Mesenchymal stem cell (in vitro differentiated cells and primary cell): Measurements from ENCODE around the gene DPM2.

Experiments used
- DNase-seq: peaks from one replicate; pipeline ENCODE4 v3.0.0-alpha.2; 2013
- H2AFZ ChIP-seq: one replicate; pipeline ENCODE4 v1.6.1; 2013; ENCODE audit warnings: low read depth, mild to moderate bottlenecking, control low read depth, inconsistent platforms, low read length, moderate library complexity
- H2AK5ac ChIP-seq: 2 replicates; pipeline ENCODE4 v1.6.1; 2013; ENCODE audit warnings: low read length, moderate library complexity, mild to moderate bottlenecking, inconsistent platforms; ENCODE audit not compliant: severe bottlenecking
- H2BK120ac ChIP-seq: one replicate; pipeline ENCODE4 v1.6.1; 2013; ENCODE audit warnings: low read depth, mild to moderate bottlenecking, inconsistent platforms, low read length, moderate library complexity
- H2BK12ac ChIP-seq, 2 experiments: one replicate each; pipeline ENCODE4 v1.6.1; 2013; ENCODE audit warnings: inconsistent platforms in 2 of 2, low read length in 2 of 2, mild to moderate bottlenecking in 2 of 2, moderate library complexity in 2 of 2, control low read depth in 1 of 2
- H2BK15ac ChIP-seq: one replicate; pipeline ENCODE4 v1.6.1; 2013; ENCODE audit warnings: mild to moderate bottlenecking, low read depth, inconsistent platforms; ENCODE audit not compliant: poor library complexity, severe bottlenecking
- H2BK5ac ChIP-seq: 2 replicates; pipeline ENCODE4 v1.6.1; 2013; ENCODE audit warnings: low read depth, mild to moderate bottlenecking, low read length, control low read depth, inconsistent platforms; ENCODE audit not compliant: poor library complexity, severe bottlenecking
- H3K14ac ChIP-seq, 2 experiments: one replicate each; pipeline ENCODE4 v1.6.1; 2013; ENCODE audit warnings: inconsistent platforms in 2 of 2, low read length in 2 of 2, control low read depth in 1 of 2, mild to moderate bottlenecking in 1 of 2, moderate library complexity in 1 of 2
- H3K18ac ChIP-seq, 2 experiments: one replicate each; pipeline ENCODE4 v1.6.1; 2013; ENCODE audit warnings: inconsistent platforms in 2 of 2, low read length in 2 of 2, control low read depth in 1 of 2, low read depth in 1 of 2, mild to moderate bottlenecking in 1 of 2
- H3K23ac ChIP-seq, 2 experiments: one replicate each; pipeline ENCODE4 v1.6.1; 2013; ENCODE audit warnings: inconsistent platforms in 2 of 2, low read length in 2 of 2, mild to moderate bottlenecking in 2 of 2, moderate library complexity in 2 of 2, control low read depth in 1 of 2
- H3K27ac ChIP-seq: 2 replicates; pipeline ENCODE4 v1.5.1; 2013; ENCODE audit warnings: mild to moderate bottlenecking, moderate library complexity, low read length, control low read depth, inconsistent platforms; ENCODE audit not compliant: poor library complexity, severe bottlenecking
- H3K27me3 ChIP-seq, 2 experiments: 2 replicates each; pipeline versions ENCODE4 v1.6.1 to v1.7.0; 2013; ENCODE audit warnings: low read length in 2 of 2, mild to moderate bottlenecking in 2 of 2, moderate library complexity in 2 of 2, control low read depth in 1 of 2, inconsistent platforms in 1 of 2; ENCODE audit not compliant: control insufficient read depth in 1 of 2, insufficient read depth in 1 of 2
- H3K36me3 ChIP-seq, 2 experiments: 2 replicates each; pipeline versions ENCODE4 v1.6.1 to v1.7.0; 2013; ENCODE audit warnings: low read length in 2 of 2, control low read depth in 1 of 2, inconsistent platforms in 1 of 2, low read depth in 1 of 2, mild to moderate bottlenecking in 1 of 2; ENCODE audit not compliant: insufficient read depth in 2 of 2, control insufficient read depth in 1 of 2
- H3K4ac ChIP-seq, 2 experiments: one replicate each; pipeline ENCODE4 v1.6.1; 2013; ENCODE audit warnings: inconsistent platforms in 2 of 2, low read length in 2 of 2, mild to moderate bottlenecking in 2 of 2, moderate library complexity in 2 of 2, control low read depth in 1 of 2, low read depth in 1 of 2
- H3K4me1 ChIP-seq: 2 replicates; pipeline ENCODE4 v1.6.1; 2013; ENCODE audit warnings: low read depth, low read length, control low read depth; ENCODE audit not compliant: control insufficient read depth, insufficient read depth
- H3K4me2 ChIP-seq: 2 replicates; pipeline ENCODE4 v1.6.1; 2013; ENCODE audit warnings: low read length, mild to moderate bottlenecking, inconsistent platforms; ENCODE audit not compliant: poor library complexity, severe bottlenecking
- H3K4me3 ChIP-seq, 2 experiments: 2 replicates each; pipeline versions ENCODE4 v1.5.1 to v1.7.0; 2013; ENCODE audit warnings: low read length in 2 of 2, mild to moderate bottlenecking in 2 of 2, control low read depth in 1 of 2, low read depth in 1 of 2; ENCODE audit not compliant: insufficient read depth in 1 of 2
- H3K79me1 ChIP-seq: replicated peaks from 2 replicates; pipeline ENCODE4 v1.6.1; 2013; ENCODE audit warnings: mild to moderate bottlenecking, control low read depth, low read length, inconsistent platforms; ENCODE audit not compliant: poor library complexity, severe bottlenecking
- H3K9ac ChIP-seq: 2 replicates; pipeline ENCODE4 v1.7.0; 2013; ENCODE audit warnings: mild to moderate bottlenecking, low read length, moderate library complexity
- H3K9me3 ChIP-seq: 2 replicates; pipeline ENCODE4 v1.7.0; 2013; ENCODE audit warnings: mild to moderate bottlenecking, low read length; ENCODE audit not compliant: control insufficient read depth
- H4K8ac ChIP-seq: one replicate; pipeline ENCODE4 v1.6.1; 2013; ENCODE audit warnings: inconsistent platforms, mild to moderate bottlenecking, low read length, moderate library complexity
- H4K91ac ChIP-seq: one replicate; pipeline ENCODE4 v1.6.1; 2013; ENCODE audit warnings: mild to moderate bottlenecking, low read length, inconsistent platforms
- WGBS: methylation state at CpG from one replicate; pipeline ENCODE4 v1.1.7; 2013; ENCODE audit warnings: mixed read lengths; 5-methylcytosine and 5-hydroxymethylcytosine counted together

DPM2 gene

GRCh38 chr9:127912296-127912695, 25.4 kb downstream of the DPM2 start:
- Histone ChIP-seq H3K79me1 (peaks cover 29% of the 10 kb centered on the region), H3K4ac (no peak overlapping the region), H3K36me3 (peaks cover 61 to 67% of the 10 kb centered on the region in 2 experiments), H3K18ac (no peak overlapping the region), H3K4me1 (peaks cover 26% of the 10 kb centered on the region), H3K4me3 (no peak overlapping the region), H3K14ac (no peak overlapping the region), H4K91ac (peak overlapping the region; percentile 31), H2BK15ac (no peak overlapping the region), H3K4me2 (no peak overlapping the region), H3K27me3 (no peaks in the 10 kb centered on the region), H2BK12ac (no peak overlapping the region), H2BK5ac (no peak overlapping the region), H3K9me3 (no peaks in the 10 kb centered on the region), H3K9ac (no peak overlapping the region), H4K8ac (no peak overlapping the region), H2BK120ac (no peak overlapping the region), H3K27ac (no peak overlapping the region), H2AK5ac (no peak overlapping the region), H2AFZ (no peak overlapping the region), H3K23ac (no peak overlapping the region)
- 98% methylated on average over 31 of the region's 31 CpGs for WGBS
- no peak for DNase-seq

GRCh38 chr9:127910613-127911205, 26.9 kb downstream of the DPM2 start:
- Histone ChIP-seq H2BK120ac (no peak overlapping the region), H3K4me1 (peaks cover 17% of the 10 kb centered on the region), H3K27ac (no peak overlapping the region), H3K4me2 (no peak overlapping the region), H2AFZ (no peak overlapping the region), H3K36me3 (peaks cover 61 to 67% of the 10 kb centered on the region in 2 experiments), H3K18ac (no peak overlapping the region), H4K8ac (no peak overlapping the region), H3K27me3 (no peaks in the 10 kb centered on the region), H4K91ac (no peak overlapping the region), H3K9me3 (no peaks in the 10 kb centered on the region), H3K14ac (no peak overlapping the region), H2BK5ac (no peak overlapping the region), H3K9ac (peak overlapping the region; percentile 14), H3K79me1 (peaks cover 20% of the 10 kb centered on the region), H2AK5ac (no peak overlapping the region), H2BK12ac (no peak overlapping the region), H3K23ac (no peak overlapping the region), H3K4ac (peak overlapping the region in 1 of 2 experiments; percentile 7), H2BK15ac (no peak overlapping the region), H3K4me3 (no peak overlapping the region)
- DNase-seq: no peak
- 86% methylated on average over 6 of the region's 6 CpGs for WGBS

GRCh38 chr9:127909839-127910273, 27.8 kb downstream of the DPM2 start:
- 91% methylated on average over 17 of the region's 17 CpGs for WGBS

GRCh38 chr9:127908660-127908926, 29.1 kb downstream of the DPM2 start:
- peaks cover 8% of the 10 kb centered on the region for H3K79me1 ChIP-seq
- DNase-seq: no peak
- H2BK12ac ChIP-seq: no peak overlapping the region
- H3K27me3 ChIP-seq: no peaks in the 10 kb centered on the region
- no peak overlapping the region for H2BK120ac ChIP-seq
- H2AFZ ChIP-seq: no peak overlapping the region
- no peak overlapping the region for H3K27ac ChIP-seq
- H3K9ac ChIP-seq: no peak overlapping the region
- peaks cover 47 to 54% of the 10 kb centered on the region in 2 experiments for H3K36me3 ChIP-seq
- no peak overlapping the region for H3K4me2 ChIP-seq
- H2BK5ac ChIP-seq: no peak overlapping the region
- no peak overlapping the region for H3K14ac ChIP-seq
- no peak overlapping the region for H4K91ac ChIP-seq
- no peak overlapping the region for H3K4me3 ChIP-seq
- H3K4me1 ChIP-seq: peaks cover 17% of the 10 kb centered on the region
- no peak overlapping the region for H2AK5ac ChIP-seq
- WGBS: 98% methylated on average over 10 of the region's 10 CpGs
- no peak overlapping the region for H2BK15ac ChIP-seq
- no peaks in the 10 kb centered on the region for H3K9me3 ChIP-seq
- no peak overlapping the region for H3K4ac ChIP-seq
- H4K8ac ChIP-seq: no peak overlapping the region
- H3K23ac ChIP-seq: no peak overlapping the region
- no peak overlapping the region for H3K18ac ChIP-seq

More at GRCh38 chr9:127909839-127910273, 27.8 kb downstream of the DPM2 start:
- Histone ChIP-seq H3K36me3 (peaks cover 56 to 64% of the 10 kb centered on the region in 2 experiments), H3K4me2 (no peak overlapping the region), H3K18ac (no peak overlapping the region), H2BK15ac (no peak overlapping the region), H2BK5ac (no peak overlapping the region), H4K91ac (no peak overlapping the region), H3K23ac (no peak overlapping the region), H2BK12ac (peak overlapping the region in 1 of 2 experiments; percentile 61), H3K9me3 (no peaks in the 10 kb centered on the region), H3K4me3 (no peak overlapping the region), H2AFZ (no peak overlapping the region), H3K4me1 (peaks cover 10% of the 10 kb centered on the region), H3K14ac (no peak overlapping the region), H3K4ac (peak overlapping the region in 1 of 2 experiments; percentile 19), H4K8ac (no peak overlapping the region), H2BK120ac (no peak overlapping the region), H2AK5ac (no peak overlapping the region), H3K79me1 (peaks cover 13% of the 10 kb centered on the region), H3K9ac (no peak overlapping the region), H3K27ac (no peak overlapping the region), H3K27me3 (no peaks in the 10 kb centered on the region)
- DNase-seq: no peak
